Left cardiac atrium (tissue), 4 donors: Measurements from ENCODE around the gene ARMS2. TPM values are rescaled to one million over a fixed set of nuclear protein-coding genes. Genes with fewer than 3 reads are reported as not detected.

Experiments
- ATAC-seq, 2 donors: fragments of 200-7000 bp; cut with Tn5 transposase; one replicate each; pipeline ENCODE4 v1.9.1; 2020; ENCODE audit warnings: mild to moderate bottlenecking in 2 of 2, moderate library complexity in 2 of 2
- DNase-seq: peaks from one replicate; pipeline ENCODE4 v3.0.0-alpha.2; 2020
- intact Hi-C, 2 donors: fragments of 100-400 bp; cut with DNase I; formaldehyde crosslinking; loops; one replicate each; pipeline versions ENCODE4 v1.14.1 to v1.15.1; 2022 to 2023
- long read RNA-seq: library from polyadenylated mRNA; unstranded; transcript quantifications from one replicate; pipeline ENCODE4 v2.0.0, GENCODE V29; 2021
- total RNA-seq, 2 donors: library from RNA; stranded (reverse); fragmentation: NEBNext Ultra II Directional; extraction: Animal tissue kit (Norgen Biotek cat#: 25700); gene quantifications; one replicate each; pipeline ENCODE4 v1.2.1, GENCODE V29; 2021
- donor health status: DM: no; HTN: yes; CAD: no.
- donor health status: DM: no; HTN: yes; CAD: no; lungs with severe emphysema.
- donor health status: DM: yes; HTN: yes; CAD: no.
- donor health status: Dilated cardiomyopathy.

ARMS2 gene
- not detected for total RNA-seq
- long read RNA-seq = 0 reads

DNA sequence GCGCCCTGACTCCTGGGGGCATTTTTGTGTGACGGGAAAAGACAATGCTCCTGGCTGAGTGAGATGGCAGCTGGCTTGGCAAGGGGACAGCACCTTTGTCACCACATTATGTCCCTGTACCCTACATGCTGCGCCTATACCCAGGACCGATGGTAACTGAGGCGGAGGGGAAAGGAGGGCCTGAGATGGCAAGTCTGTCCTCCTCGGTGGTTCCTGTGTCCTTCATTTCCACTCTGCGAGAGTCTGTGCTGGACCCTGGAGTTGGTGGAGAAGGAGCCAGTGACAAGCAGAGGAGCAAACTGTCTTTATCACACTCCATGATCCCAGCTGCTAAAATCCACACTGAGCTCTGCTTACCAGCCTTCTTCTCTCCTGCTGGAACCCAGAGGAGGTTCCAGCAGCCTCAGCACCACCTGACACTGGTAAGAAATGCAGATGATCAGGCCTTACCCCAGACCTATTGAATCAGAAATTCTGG is at the start of gene ARMS2:
Gene ARMS2 (plus strand): TSS at position 51 of the 478 bp plus-strand sequence. CDS start 75 bp downstream, at position 126.
- intact Hi-C loops = no loop called here
- no peak for DNase-seq
- ATAC-seq = no peak

GRCh38 chr10:122407375-122408125 is 46.9 kb upstream of the ARMS2 start:
- DNase-seq (no peak), ATAC-seq (no peak)
- intact Hi-C loops = no loop called here

DNA sequence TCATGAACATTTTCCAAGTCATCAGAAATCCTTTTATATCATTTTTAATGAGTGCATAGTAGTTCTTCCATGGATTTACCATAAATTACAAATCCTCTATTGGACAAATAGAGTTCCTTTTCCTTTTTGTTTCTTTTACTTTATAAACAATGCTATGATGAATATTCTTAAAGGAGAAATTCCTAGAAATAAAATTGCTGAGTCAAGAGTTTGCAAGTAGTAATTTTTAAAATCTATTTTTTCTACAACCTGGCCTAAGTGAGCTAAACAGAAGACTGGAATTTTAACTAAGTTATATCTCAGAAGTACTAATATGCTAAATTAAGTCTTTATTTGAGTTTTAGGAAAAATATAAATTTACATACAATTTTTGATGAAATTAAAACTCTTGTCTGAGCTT is 41.1 kb upstream of the ARMS2 start:
- DNase-seq = no peak
- intact Hi-C loops = no loop called here
- no peak for ATAC-seq

GRCh38 chr10:122417667-122418066 is 36.8 kb upstream of the ARMS2 start:
- intact Hi-C loops = no loop called here
- no peak for ATAC-seq
- DNase-seq = no peak

DNA sequence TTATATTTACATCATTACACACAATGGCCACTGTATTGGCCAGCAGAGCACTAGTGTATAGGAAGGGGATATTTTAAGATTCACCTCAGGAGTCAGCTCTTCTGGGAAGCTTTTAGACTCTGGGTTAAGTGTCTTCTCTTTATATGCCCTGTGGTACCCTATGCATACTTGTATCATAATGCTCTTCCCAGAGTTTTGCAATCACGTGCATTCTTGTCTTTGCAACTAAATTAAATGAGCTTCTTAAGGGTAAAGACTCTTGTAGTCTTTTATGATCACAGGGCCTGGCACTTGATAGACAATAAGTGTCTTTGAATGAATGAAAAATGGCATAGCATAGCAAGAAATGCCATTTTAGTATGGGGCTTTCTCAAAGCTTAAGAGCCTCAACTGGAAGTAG is 35.4 kb upstream of the ARMS2 start:
- no peak for DNase-seq
- ATAC-seq = no peak
- intact Hi-C loops = no loop called here

DNA sequence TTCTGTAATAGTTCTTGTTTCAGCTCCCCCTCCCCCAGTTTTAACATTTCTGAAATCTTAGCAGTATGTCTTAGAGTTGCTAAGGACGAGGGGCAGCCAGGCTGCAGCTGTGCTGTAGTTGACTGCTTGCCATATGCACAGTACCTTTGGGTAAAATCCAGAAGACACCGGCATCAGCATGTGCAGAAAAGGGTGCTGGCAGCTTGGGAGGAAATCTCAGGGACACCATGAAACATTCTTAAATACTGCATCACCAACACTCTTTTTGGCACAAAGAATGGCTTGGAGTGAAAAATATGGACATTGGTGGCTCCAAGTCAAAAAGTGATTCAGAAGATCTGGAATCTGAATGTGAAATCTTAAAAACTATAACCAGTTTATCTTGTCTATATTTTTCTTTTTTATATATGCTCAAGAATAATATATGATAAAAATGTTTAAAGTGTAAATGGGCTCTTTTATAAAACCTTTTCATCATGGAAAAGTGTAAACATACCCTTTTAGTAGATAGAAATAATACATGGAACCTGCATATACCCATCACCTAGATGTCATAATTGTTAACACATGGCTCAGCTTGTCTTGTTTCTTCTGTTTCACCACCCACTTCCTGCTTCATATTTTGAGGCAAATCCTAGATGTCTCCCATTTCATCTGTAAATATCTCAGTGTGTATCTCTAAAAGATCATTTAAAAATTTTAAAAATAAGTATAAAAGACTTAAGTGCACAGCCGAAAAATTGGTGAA is 34.4 kb upstream of the ARMS2 start:
- peak in 1 of 2 donors; percentile 78 for ATAC-seq
- intact Hi-C loops = no loop called here

GRCh38 chr10:122420624-122421007 is 33.8 kb upstream of the ARMS2 start:
- DNase-seq (no peak), ATAC-seq (peak in 1 of 2 donors; percentile 39)
- intact Hi-C loops = no loop called here

More for the DNA sequence above, 34.4 kb upstream of the ARMS2 start:
- no peak for DNase-seq

DNA sequence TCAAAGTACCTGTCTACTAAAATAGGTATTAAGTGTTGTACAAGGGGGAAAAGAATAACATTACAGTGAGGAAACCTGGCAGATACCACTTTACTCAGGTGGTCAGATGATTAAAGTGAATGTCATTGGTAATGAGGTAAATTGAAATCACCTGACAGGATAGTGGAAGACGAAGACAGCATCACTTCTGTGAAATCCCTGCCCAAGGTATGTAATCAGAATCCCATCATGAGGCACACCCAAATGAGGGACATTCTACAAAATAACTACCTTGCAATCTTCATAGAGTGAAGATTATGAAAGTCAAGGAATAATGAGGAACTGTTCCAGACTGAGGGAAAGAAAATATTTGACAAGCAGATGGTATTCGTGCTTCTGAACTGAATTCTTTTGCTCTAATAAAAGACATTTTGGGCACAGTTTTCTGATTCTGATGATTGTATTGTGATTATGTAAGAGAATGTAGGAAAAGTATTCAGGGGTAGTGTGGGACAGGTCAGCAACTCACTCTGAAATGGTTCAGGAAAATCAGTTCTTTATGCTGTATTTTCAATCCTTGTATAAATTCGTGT is 33.3 kb upstream of the ARMS2 start:
- intact Hi-C loops = no loop called here
- ATAC-seq = peak in 1 of 2 donors; percentile 29
- no peak for DNase-seq

DNA sequence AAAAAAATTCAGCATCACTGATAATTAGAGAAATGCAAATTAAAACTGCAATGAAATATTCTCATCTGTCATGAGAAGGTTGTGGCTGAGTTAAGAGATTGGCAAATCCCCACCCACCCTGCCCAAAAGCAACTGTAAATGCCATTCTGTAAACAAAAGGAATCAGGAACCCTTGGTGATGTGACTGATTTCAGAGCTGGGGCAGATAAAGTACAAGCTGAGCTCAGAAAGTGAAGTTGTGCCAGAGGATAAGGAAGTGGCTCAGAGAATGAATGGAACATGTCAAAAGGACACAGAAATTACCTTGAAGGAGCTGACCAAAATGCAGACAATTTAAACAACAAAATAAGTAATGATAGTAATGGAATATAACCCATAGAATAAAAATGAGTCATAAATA is 32.7 kb upstream of the ARMS2 start:
- ATAC-seq = peak in 1 of 2 donors; percentile 21
- intact Hi-C loops = no loop called here

DNA sequence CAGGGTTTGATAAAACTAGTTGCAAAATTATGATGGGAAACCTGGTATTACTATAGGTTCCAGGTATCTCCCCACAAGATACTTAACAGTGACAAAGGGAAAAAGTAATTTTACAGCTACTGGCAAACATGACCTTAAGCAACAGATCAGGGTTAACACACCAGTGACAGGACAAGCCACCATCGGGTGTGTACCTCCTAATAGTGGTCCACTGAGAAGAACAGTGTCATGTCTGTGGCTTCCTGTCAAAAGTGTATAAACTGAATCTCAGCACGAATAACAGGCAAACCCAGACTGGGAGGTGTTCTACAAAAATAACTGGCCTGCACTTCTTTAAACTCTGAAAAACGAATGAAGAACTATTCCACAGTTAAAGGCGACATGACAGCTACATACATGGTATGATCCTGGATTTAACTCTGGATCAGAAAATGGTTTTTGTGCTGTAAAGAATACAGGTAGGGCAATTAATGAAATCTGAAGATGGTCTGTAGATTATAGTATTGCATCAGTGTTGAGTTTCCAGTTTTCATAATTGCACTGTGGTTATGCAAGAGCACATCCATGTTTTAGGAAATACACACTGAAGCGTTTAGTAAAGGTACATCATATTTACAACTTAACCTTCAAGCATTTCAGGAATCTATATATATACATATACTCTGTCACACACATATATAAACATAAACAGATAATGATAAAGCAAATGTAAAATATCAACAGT is 32.0 kb upstream of the ARMS2 start:
- DNase-seq = no peak
- no peak for ATAC-seq
- intact Hi-C loops = no loop called here

More for the DNA sequence above, 32.7 kb upstream of the ARMS2 start:
- DNase-seq = no peak

DNA sequence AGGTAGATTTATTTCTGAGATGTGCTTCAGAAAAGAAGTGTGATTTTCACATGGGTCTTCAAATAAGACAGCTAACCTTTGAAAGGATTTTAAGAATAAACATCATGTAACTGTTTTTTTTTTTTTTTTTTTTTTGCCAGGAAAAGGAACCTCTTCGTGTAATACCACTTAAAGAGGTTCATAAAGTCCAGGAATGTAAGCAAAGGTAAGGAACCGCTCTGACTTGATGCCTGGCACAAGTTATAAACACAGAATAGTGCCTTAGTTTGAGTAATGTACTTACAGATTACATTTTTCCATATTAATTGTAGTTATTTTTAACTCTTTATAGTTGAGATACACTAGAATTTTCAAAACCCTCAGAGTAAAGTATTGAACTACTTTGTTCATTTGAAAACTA is 30.4 kb upstream of the ARMS2 start:
- intact Hi-C loops = no loop called here
- ATAC-seq = no peak
- DNase-seq = no peak

GRCh38 chr10:122426829-122427228 is 27.6 kb upstream of the ARMS2 start:
- no peak for DNase-seq
- ATAC-seq = no peak
- intact Hi-C loops = no loop called here

- intact Hi-C loops = no loop called here
- DNase-seq (no peak), ATAC-seq (no peak)
Observed at GRCh38 chr10:122427280-122427679, 27.2 kb upstream of the ARMS2 start.

DNA sequence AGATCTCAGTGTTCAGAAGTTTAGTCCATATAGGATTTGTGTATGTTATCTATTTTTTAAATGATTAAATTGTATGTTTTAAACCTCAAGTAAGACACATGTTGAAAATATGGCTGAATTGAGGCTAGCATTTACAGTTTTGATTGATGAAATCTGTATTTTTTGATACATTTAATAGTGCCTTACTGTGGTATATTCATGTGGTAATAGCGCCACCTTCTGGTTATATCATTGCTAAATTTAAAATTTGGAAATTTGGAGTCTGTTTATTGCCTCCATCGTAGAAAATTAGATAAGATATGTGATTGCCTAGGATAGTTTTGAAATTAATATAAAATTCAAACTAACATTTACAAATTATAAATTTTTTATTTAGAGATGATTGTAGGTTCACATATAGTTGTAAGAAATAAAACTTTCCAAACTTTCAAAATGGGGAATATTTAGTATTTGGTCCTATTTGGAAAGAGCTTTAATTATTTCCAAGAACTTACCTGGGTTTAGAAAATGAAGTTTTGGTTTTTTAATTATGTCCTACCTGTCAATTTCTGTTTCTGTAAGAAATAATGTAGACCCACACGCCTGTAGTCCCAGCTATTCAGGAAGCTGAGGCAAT is 19.1 kb upstream of the ARMS2 start:
- DNase-seq = no peak
- intact Hi-C loops = loop anchor here (1.0 to 10.0 kb wide), 5 partner anchors 91 to 138 kb away; partner anchors contain the start of gene DMBT1 (in 1 of the 2)
- ATAC-seq = peak in 1 of 2 donors; percentile 39

- intact Hi-C loops = loop anchor here in 1 of 2 donors (10.0 kb wide), 1 partner anchor 123 kb away; the partner anchor contains the start of gene DMBT1
- ATAC-seq (no peak), DNase-seq (no peak)
Observed at GRCh38 chr10:122441961-122442360, 12.5 kb upstream of the ARMS2 start.

- DNase-seq (no peak), ATAC-seq (no peak)
- intact Hi-C loops = loop anchor here in 1 of 2 donors (10.0 kb wide), 1 partner anchor 119 kb away; the partner anchor contains the start of gene DMBT1
Observed at GRCh38 chr10:122445469-122445868, 9.0 kb upstream of the ARMS2 start.

- no peak for DNase-seq
- peak in 1 of 2 donors; percentile 42 for ATAC-seq
- intact Hi-C loops = loop anchor here in 1 of 2 donors (10.0 kb wide), 1 partner anchor 119 kb away; the partner anchor contains the start of gene DMBT1
Observed at GRCh38 chr10:122445904-122446303, 8.5 kb upstream of the ARMS2 start.

DNA sequence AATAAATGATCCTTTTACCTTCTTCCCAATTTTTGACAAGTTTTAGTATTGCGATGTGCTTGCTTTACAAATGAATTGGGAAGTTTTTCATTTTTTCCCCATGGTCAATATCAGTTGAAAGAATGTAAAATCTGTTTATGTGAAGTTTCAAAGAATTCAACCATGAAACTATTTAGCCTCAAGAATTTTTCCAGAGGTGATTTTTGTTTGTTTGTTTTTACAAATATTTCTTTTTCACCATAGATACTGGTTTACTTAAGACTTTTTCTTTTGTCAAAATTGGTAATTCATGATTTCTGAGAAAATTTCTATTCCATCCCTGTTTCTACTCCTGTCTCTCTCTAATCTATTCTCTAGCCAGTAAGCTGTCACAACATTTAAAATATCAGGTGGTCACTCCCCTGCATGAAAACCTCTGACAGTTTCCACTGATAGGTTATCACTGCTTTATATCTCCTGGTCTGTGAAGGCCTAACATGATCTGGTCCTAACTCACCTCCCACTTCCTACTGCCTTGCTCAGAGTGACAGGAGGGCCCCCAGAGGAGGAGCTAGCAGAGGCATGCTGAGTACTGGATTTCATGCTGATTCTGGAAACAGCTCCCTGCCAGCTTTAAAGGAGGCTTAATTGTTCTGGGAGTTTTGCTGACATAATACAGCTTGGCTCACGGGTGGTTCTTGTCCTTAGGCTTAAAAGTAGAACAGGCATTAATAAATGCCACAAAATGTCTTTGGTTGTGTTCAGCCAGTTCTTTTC is 7.6 kb upstream of the ARMS2 start:
- intact Hi-C loops = loop anchor here in 1 of 2 donors (10.0 kb wide), 1 partner anchor 118 kb away; the partner anchor contains the start of gene DMBT1
- DNase-seq (no peak), ATAC-seq (peak; percentile 78 to 91)
